ENCODE results near the gene DCTN2.
"Not testable (repeated sequence)": the region's sequence is repeated elsewhere in the genome, so short reads cannot be mapped to it uniquely, and the experiment has no call there.

Gene DCTN2

GRCh38 chr12:57525615-57526383, 21.2 kb downstream of the DCTN2 start:
- no peak for DNase-seq

GRCh38 chr12:57524814-57525614, 22.0 kb downstream of the DCTN2 start:
- no peak for DNase-seq

- DNase-seq, result no peak
Observed at GRCh38 chr12:57523706-57524614, 23.0 kb downstream of the DCTN2 start.

- peak; percentile 44 for DNase-seq
Observed at GRCh38 chr12:57522887-57523705, 23.9 kb downstream of the DCTN2 start.

GRCh38 chr12:57522011-57522886, 24.7 kb downstream of the DCTN2 start, which contains the start of gene MBD6:
TSS of gene MBD6 (plus strand) at chr12:57522824. CDS start at chr12:57524304, 1,480 bp downstream.
- DNase-seq, result peak; percentile 85

- peak; percentile 21 for DNase-seq
Observed at GRCh38 chr12:57521525-57522010, 25.4 kb downstream of the DCTN2 start.

- DNase-seq, result peak; percentile 99
Observed at GRCh38 chr12:57520053-57520818, 26.8 kb downstream of the DCTN2 start, which contains the start of gene DDIT3. TSS of gene DDIT3 (minus strand) at chr12:57520514. CDS start at chr12:57517406, 3,108 bp downstream.

GRCh38 chr12:57519796-57520052, 27.3 kb downstream of the DCTN2 start:
- no peak for DNase-seq

- DNase-seq, result no peak
Observed at GRCh38 chr12:57518920-57519795, 27.8 kb downstream of the DCTN2 start.

- no peak for DNase-seq
Observed at GRCh38 chr12:57518176-57518919, 28.6 kb downstream of the DCTN2 start.

GRCh38 chr12:57517718-57518117, 29.3 kb downstream of the DCTN2 start:
- DNase-seq, result not testable (repeated sequence)

- no peak for DNase-seq
Observed at GRCh38 chr12:57517187-57517586, 29.8 kb downstream of the DCTN2 start.

GRCh38 chr12:57516617-57517153, 30.3 kb downstream of the DCTN2 start:
- no peak for DNase-seq

- no peak for DNase-seq
Observed at GRCh38 chr12:57515934-57516541, 31.0 kb downstream of the DCTN2 start.

GRCh38 chr12:57515408-57515933, 31.5 kb downstream of the DCTN2 start:
- DNase-seq, result no peak

- DNase-seq, result peak; percentile 80
Observed at GRCh38 chr12:57514720-57515407, 32.1 kb downstream of the DCTN2 start.

GRCh38 chr12:57514246-57514645, 32.7 kb downstream of the DCTN2 start:
- DNase-seq, result not testable (repeated sequence)
